Parathyroid adenoma (tissue), 2 donors: Measurements from ENCODE around the gene KLHL29.

Experiments
- H2AFZ ChIP-seq: fragments of 300-600 bp; sonication (generic); one replicate; pipeline ENCODE4 v1.7.0; 2017; ENCODE audit warnings: antibody characterized with exemption, mild to moderate bottlenecking
- H3K27ac ChIP-seq: fragments of 300-600 bp; sonication (generic); one replicate; pipeline ENCODE4 v1.7.0; 2017
- H3K27me3 ChIP-seq: fragments of 300-600 bp; sonication (generic); one replicate; pipeline ENCODE4 v1.7.0; 2017; ENCODE audit warnings: low read length; ENCODE audit not compliant: control insufficient read depth, insufficient read depth
- H3K36me3 ChIP-seq: fragments of 300-600 bp; sonication (generic); one replicate; pipeline ENCODE4 v1.7.0; 2017; ENCODE audit warnings: low read length; ENCODE audit not compliant: control insufficient read depth, insufficient read depth
- H3K4me1 ChIP-seq: fragments of 300-600 bp; sonication (generic); one replicate; pipeline ENCODE4 v1.7.0; 2017; ENCODE audit warnings: control low read depth
- H3K4me2 ChIP-seq: fragments of 300-600 bp; sonication (generic); one replicate; pipeline ENCODE4 v1.7.0; 2017; ENCODE audit warnings: low read length
- H3K4me3 ChIP-seq: fragments of 300-600 bp; sonication (generic); one replicate; pipeline ENCODE4 v1.7.0; 2017; ENCODE audit warnings: low read depth, low read length
- H3K79me2 ChIP-seq: fragments of 300-600 bp; sonication (generic); one replicate; pipeline ENCODE4 v1.7.0; 2017; ENCODE audit warnings: control low read depth
- H3K9ac ChIP-seq: fragments of 300-600 bp; sonication (generic); one replicate; pipeline ENCODE4 v1.7.0; 2017; ENCODE audit warnings: mild to moderate bottlenecking
- H3K9me3 ChIP-seq: fragments of 300-600 bp; sonication (generic); one replicate; pipeline ENCODE4 v1.7.0; 2017; ENCODE audit warnings: low read length; ENCODE audit not compliant: control insufficient read depth
- CTCF ChIP-seq: fragments of 300-600 bp; sonication (generic); IDR thresholded peaks from one replicate; pipeline ENCODE4 v1.7.0; 2017; ENCODE audit warnings: antibody characterized with exemption, mild to moderate bottlenecking
- donor health status: primary hyperparathyroidism.

The KLHL29 gene

GRCh38 chr2:23691106-23691470 lies 306.1 kb downstream of the KLHL29 start:
- Histone ChIP-seq H3K4me2 (no peak overlapping the region), H3K36me3 (no peaks in the 10 kb centered on the region), H3K4me3 (no peak overlapping the region), H3K9ac (no peak overlapping the region), H3K27me3 (no peaks in the 10 kb centered on the region), H3K4me1 (no peaks in the 10 kb centered on the region), H2AFZ (no peak overlapping the region), H3K27ac (no peak overlapping the region), H3K79me2 (no peaks in the 10 kb centered on the region), H3K9me3 (no peaks in the 10 kb centered on the region)
- TF ChIP-seq CTCF: no peak

- no peaks in the 10 kb centered on the region for H3K79me2 ChIP-seq
- H3K4me2 ChIP-seq: no peak overlapping the region
- H3K9me3 ChIP-seq: no peaks in the 10 kb centered on the region
- no peaks in the 10 kb centered on the region for H3K36me3 ChIP-seq
- H3K27ac ChIP-seq: no peak overlapping the region
- TF ChIP-seq CTCF: no peak
- H3K4me1 ChIP-seq: no peaks in the 10 kb centered on the region
- no peaks in the 10 kb centered on the region for H3K27me3 ChIP-seq
- H3K9ac ChIP-seq: no peak overlapping the region
- no peak overlapping the region for H3K4me3 ChIP-seq
- H2AFZ ChIP-seq: no peak overlapping the region
These were observed 306.6 kb downstream of the KLHL29 start for GRCh38 chr2:23691565-23691964.

GRCh38 chr2:23692263-23692662 lies 307.3 kb downstream of the KLHL29 start:
- no peak for TF ChIP-seq CTCF
- Histone ChIP-seq H3K4me1 (no peaks in the 10 kb centered on the region), H3K36me3 (no peaks in the 10 kb centered on the region)

GRCh38 chr2:23692851-23693605 lies 308.0 kb downstream of the KLHL29 start:
- Histone ChIP-seq H3K4me3 (no peak overlapping the region), H3K79me2 (no peaks in the 10 kb centered on the region), H3K9ac (no peak overlapping the region), H3K27ac (no peak overlapping the region), H3K4me2 (no peak overlapping the region), H3K4me1 (no peaks in the 10 kb centered on the region), H2AFZ (no peak overlapping the region), H3K27me3 (no peaks in the 10 kb centered on the region), H3K36me3 (no peaks in the 10 kb centered on the region), H3K9me3 (no peaks in the 10 kb centered on the region)
- TF ChIP-seq CTCF: no peak

More at GRCh38 chr2:23692263-23692662, 307.3 kb downstream of the KLHL29 start:
- Histone ChIP-seq H3K9ac (no peak overlapping the region), H3K4me3 (no peak overlapping the region), H3K9me3 (no peaks in the 10 kb centered on the region), H2AFZ (no peak overlapping the region), H3K79me2 (no peaks in the 10 kb centered on the region), H3K27me3 (no peaks in the 10 kb centered on the region), H3K4me2 (no peak overlapping the region), H3K27ac (no peak overlapping the region)

GRCh38 chr2:23693606-23693951 lies 308.6 kb downstream of the KLHL29 start:
- H3K4me1 ChIP-seq: no peaks in the 10 kb centered on the region
- no peaks in the 10 kb centered on the region for H3K27me3 ChIP-seq
- H3K36me3 ChIP-seq: no peaks in the 10 kb centered on the region
- no peak overlapping the region for H3K4me3 ChIP-seq
- H2AFZ ChIP-seq: no peak overlapping the region
- no peaks in the 10 kb centered on the region for H3K79me2 ChIP-seq
- no peak overlapping the region for H3K4me2 ChIP-seq
- no peak for TF ChIP-seq CTCF
- H3K27ac ChIP-seq: no peak overlapping the region
- no peaks in the 10 kb centered on the region for H3K9me3 ChIP-seq
- no peak overlapping the region for H3K9ac ChIP-seq
